ENCODE data around the gene MMP15. TPM values are rescaled to one million over a fixed set of nuclear protein-coding genes. Genes with fewer than 3 reads are reported as not detected.

Gene MMP15
- 43.1 to 66.9 TPM (median 61.5 TPM) in 5 replicates for total RNA-seq (2022; extraction: Qiagen RNA extraction)

DNA sequence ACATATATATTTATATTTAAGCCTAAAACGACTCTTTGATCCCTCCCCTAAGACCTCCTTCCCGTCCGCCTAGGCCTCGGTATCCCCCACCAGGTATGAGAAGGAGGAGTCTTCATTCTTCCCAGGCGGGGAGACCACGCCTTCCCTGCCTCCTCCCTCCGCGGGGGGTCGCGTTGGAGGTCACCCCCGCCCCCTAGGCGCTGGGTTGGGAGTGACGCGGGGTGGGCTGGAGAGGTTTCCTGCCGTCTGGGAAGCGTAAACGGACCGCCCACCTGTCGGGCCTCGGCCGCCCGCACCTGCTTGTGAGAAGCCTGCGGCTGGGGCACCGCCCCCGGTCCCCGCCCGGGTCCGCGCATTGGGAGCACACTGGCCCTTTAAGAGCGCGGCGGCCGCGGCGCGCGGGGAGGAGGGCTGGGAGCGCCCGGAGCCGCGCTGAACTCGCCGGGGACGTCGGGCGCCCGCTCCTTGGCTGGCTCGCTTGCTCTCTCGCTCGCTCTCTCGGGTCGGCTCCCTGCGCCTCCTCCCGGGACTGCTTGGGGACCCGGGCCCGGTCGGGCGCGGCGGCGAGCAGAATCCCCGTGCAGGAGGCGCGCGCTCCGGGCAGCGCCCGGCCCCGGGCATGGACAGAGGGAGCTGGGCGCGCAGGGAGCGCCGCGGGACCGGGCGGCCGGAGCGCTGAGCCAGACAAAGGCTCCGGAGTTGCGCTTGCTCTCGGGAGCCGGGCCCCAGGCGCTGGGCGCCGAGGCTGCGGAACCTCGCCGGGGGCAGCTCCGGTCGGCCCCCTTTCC is at the start of gene MMP15:
Gene MMP15, plus strand, starts transcription at position 404 of the 788 bp plus-strand sequence. CDS start 597 bp downstream, outside the sequence.

DNA sequence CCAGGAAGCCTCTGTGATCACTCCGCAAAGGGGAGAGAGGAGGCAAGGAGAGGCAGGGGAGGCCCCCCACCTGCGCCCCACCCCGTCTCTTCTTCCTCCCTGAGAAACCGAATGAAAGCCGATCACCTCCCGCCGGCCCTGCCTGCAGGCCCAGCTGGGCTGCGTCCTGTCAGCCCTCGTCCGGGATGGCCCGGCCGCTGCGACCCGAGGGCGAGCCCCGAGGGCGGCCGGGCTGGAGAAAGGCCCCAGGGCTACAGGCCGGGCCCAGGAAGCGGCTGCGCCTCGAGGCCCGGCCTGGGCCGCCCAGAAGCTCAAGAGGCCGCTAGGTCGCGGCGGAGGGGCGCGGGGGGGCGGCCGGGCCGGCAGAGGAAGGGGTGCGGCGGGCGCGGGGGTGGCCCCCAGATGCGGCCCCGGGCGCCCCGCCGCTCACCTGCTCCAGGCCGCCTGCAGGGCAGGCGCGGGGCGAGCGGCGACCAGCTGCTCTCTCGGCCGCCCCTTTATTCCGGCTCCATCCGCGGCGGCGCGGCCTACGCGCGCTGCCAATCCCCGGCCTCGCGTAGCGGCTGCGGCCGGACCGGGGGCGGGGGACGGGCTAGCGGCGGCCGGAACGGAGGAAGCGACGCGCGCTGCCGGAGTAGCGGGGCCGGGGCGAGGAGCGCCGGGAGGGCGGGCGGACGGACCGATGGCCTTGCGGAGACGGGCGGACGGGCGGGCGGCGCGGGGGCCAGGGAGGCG is 25.4 kb upstream of the MMP15 start, which contains the start of gene ZNF319:
Gene ZNF319, minus strand, starts transcription at position 702 of the 735 bp plus-strand sequence. CDS start 2,407 bp downstream, outside the sequence.

DNA sequence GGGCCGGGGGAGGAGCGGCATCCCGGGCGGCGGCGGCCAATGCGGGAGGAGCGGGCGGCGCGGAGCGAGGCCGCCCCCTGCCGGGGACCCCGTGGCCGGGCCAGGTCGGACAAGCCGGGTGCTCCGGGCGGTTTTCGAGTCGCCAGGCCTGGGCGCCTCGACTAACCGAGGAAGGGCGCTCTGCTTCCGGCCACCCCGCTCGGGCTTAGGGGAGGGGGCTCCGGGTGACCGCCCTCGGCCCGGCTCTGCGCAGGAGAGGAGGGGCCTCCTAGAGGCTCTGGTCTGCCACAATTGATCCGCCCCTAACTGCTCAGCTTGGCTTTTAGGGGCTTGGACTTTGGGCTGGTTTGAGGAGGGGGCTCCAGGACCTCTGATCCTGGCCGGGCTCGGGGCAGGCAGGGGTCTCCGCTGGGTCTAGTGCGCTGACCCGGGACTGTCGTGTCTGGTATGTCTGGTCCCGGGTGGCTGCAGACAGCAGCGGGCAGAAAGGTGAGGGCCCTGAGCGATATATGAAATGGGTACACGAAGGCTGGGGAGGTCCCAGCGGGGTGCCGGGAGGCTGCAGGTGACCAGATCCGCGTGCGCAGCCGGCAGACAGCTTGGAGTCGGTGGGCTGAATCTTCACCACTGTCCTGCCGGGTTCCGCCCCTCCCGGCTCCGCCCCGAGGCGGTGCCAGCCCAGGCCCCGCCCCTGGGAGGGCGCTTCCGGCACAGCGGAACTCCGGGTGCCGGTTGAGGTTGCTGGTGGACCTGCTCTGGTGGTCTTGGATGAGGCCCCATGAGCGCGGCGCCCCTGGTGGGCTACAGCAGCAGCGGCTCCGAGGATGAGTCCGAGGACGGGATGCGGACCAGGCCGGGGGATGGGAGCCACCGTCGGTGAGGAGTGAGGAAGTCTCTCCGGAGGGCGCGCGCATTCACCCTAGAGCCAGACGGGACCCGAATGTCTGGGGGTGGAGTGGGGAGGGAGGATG is 24.6 kb upstream of the MMP15 start, which contains the start of gene USB1:
Gene USB1, plus strand, starts transcription at position 702 of the 971 bp plus-strand sequence. Its CDS starts 77 bp downstream, at position 779.

Other genes with a start within 250 kb of the MMP15 start
- 96.7 to 124 TPM (median 119 TPM) in 5 replicates for gene KIFC3, start 223.3 kb upstream of the MMP15 start, total RNA-seq (2022; extraction: Qiagen RNA extraction)
- 0.06 to 0.12 TPM (median 0.09 TPM) in 5 replicates for gene CNGB1, start 54.6 kb upstream of the MMP15 start, total RNA-seq (2022; extraction: Qiagen RNA extraction)
- 9.1 to 14.8 TPM (median 12.9 TPM) in 5 replicates for gene ZNF319, start 25.1 kb upstream of the MMP15 start, total RNA-seq (2022; extraction: Qiagen RNA extraction)
- 74.0 to 84.9 TPM (median 81.9 TPM) in 5 replicates for gene USB1, start 24.3 kb upstream of the MMP15 start, total RNA-seq (2022; extraction: Qiagen RNA extraction)
- gene CFAP20, start 103.6 kb downstream of the MMP15 start, total RNA-seq (2022; extraction: Qiagen RNA extraction), result 53.1 to 57.5 TPM (median 57.1 TPM) in 5 replicates
- 60.6 to 70.8 TPM (median 65.1 TPM) in 5 replicates for gene CSNK2A2, start 172.4 kb downstream of the MMP15 start, total RNA-seq (2022; extraction: Qiagen RNA extraction)